Smooth muscle cell (in vitro differentiated cells): ENCODE data around the gene GNG7. TPM values are rescaled to one million over a fixed set of nuclear protein-coding genes. Genes with fewer than 3 reads are reported as not detected.

Source experiments
- DNase-seq: peaks from one replicate; lab custom pipeline; 2025; ENCODE audit not compliant: unreplicated experiment; lab: John Stamatoyannopoulos, UW
- H2AFZ ChIP-seq: fragments of 200-600 bp; sonication (generic); 2 replicates; pipeline ENCODE4 v1.6.0; 2016; ENCODE audit warnings: antibody characterized with exemption, low read depth, mild to moderate bottlenecking
- H3F3A ChIP-seq: fragments of 200-600 bp; sonication (generic); 2 replicates; pipeline ENCODE4 v1.6.0; 2017; ENCODE audit warnings: antibody characterized with exemption, low read depth
- H3K27ac ChIP-seq: fragments of 200-600 bp; sonication (generic); 2 replicates; pipeline ENCODE4 v1.5.1; 2016; ENCODE audit warnings: low read depth, mild to moderate bottlenecking
- H3K27me3 ChIP-seq: fragments of 200-600 bp; sonication (generic); 2 replicates; pipeline ENCODE4 v1.6.1; 2016; ENCODE audit warnings: low read depth, mild to moderate bottlenecking
- H3K36me3 ChIP-seq: fragments of 200-600 bp; sonication (generic); 2 replicates; pipeline ENCODE4 v1.5.1; 2016; ENCODE audit warnings: low read depth
- H3K4me1 ChIP-seq: fragments of 200-600 bp; sonication (generic); 2 replicates; pipeline ENCODE4 v1.5.1; 2016; ENCODE audit warnings: low read depth
- H3K4me2 ChIP-seq: fragments of 200-600 bp; sonication (generic); 2 replicates; pipeline ENCODE4 v1.6.0; 2016; ENCODE audit warnings: mild to moderate bottlenecking
- H3K4me3 ChIP-seq: fragments of 200-600 bp; sonication (generic); 2 replicates; pipeline ENCODE4 v1.5.1; 2016; ENCODE audit warnings: mild to moderate bottlenecking
- H3K79me2 ChIP-seq: fragments of 200-600 bp; sonication (generic); 2 replicates; pipeline ENCODE4 v1.6.0; 2016; ENCODE audit warnings: low read depth, mild to moderate bottlenecking
- H3K9ac ChIP-seq: fragments of 200-600 bp; sonication (generic); 2 replicates; pipeline ENCODE4 v1.6.0; 2016; ENCODE audit warnings: low read depth
- H3K9me3 ChIP-seq: fragments of 200-600 bp; sonication (generic); replicated peaks from 2 replicates; pipeline ENCODE4 v1.5.1; 2016; ENCODE audit warnings: low read depth
- H4K20me1 ChIP-seq: fragments of 200-600 bp; sonication (generic); 2 replicates; pipeline ENCODE4 v1.6.0; 2016; ENCODE audit warnings: low read depth
- WGBS: methylation state at CpG from one replicate; pipeline ENCODE4 v1.1.7; 2016; ENCODE audit warnings: low lambda C conversion rate; 5-methylcytosine and 5-hydroxymethylcytosine counted together
- polyA plus RNA-seq: library from polyadenylated mRNA; unstranded; fragments of >200 nt; fragmentation: Nextera tagmentation; extraction: Ambion mirVana; gene quantifications from 2 replicates; pipeline ENCODE4 v1.2.1, GENCODE V29; 2016
- total RNA-seq: library from RNA; depleted of rRNA; stranded (reverse); fragments of >200 nt; gene quantifications from 2 replicates; pipeline ENCODE4 v1.2.3, GENCODE V29; 2014
- TF ChIP-seq, protein P1 (sequence below): fragments of 200-600 bp; sonication (generic); IDR thresholded peaks from 2 replicates; pipeline ENCODE4 v1.5.1; 2017; ENCODE audit warnings: borderline replicate concordance, mild to moderate bottlenecking, antibody characterized with exemption; ENCODE audit not compliant: insufficient read depth, poor library complexity, severe bottlenecking

Gene GNG7
- total and polyA plus RNA-seq, 2 experiments from 2014 or later = 1.7 to 2.6 TPM

GRCh38 chr19:2711172-2711874 is 8.8 kb upstream of the GNG7 start:
- Histone ChIP-seq H3K9me3 (peaks cover 4% of the 10 kb centered on the region), H3K27ac (peak overlapping the region; percentile 83), H3K36me3 (no peaks in the 10 kb centered on the region), H3K79me2 (no peaks in the 10 kb centered on the region), H3F3A (no peaks in the 10 kb centered on the region), H3K4me2 (peak overlapping the region; percentile 47), H2AFZ (no peak overlapping the region), H3K9ac (peak overlapping the region; percentile 31), H3K4me1 (no peaks in the 10 kb centered on the region), H4K20me1 (no peaks in the 10 kb centered on the region), H3K27me3 (no peaks in the 10 kb centered on the region), H3K4me3 (no peak overlapping the region)
- 62% methylated on average over 17 of the region's 17 CpGs for WGBS
- DNase-seq = no peak
- TF ChIP-seq, protein P1, sequence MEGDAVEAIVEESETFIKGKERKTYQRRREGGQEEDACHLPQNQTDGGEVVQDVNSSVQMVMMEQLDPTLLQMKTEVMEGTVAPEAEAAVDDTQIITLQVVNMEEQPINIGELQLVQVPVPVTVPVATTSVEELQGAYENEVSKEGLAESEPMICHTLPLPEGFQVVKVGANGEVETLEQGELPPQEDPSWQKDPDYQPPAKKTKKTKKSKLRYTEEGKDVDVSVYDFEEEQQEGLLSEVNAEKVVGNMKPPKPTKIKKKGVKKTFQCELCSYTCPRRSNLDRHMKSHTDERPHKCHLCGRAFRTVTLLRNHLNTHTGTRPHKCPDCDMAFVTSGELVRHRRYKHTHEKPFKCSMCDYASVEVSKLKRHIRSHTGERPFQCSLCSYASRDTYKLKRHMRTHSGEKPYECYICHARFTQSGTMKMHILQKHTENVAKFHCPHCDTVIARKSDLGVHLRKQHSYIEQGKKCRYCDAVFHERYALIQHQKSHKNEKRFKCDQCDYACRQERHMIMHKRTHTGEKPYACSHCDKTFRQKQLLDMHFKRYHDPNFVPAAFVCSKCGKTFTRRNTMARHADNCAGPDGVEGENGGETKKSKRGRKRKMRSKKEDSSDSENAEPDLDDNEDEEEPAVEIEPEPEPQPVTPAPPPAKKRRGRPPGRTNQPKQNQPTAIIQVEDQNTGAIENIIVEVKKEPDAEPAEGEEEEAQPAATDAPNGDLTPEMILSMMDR = no peak

GRCh38 chr19:2706251-2706650 is 3.8 kb upstream of the GNG7 start:
- DNase-seq = no peak
- H3K9me3 ChIP-seq = no peaks in the 10 kb centered on the region
- no peaks in the 10 kb centered on the region for H3K79me2 ChIP-seq
- H3K4me3 ChIP-seq = no peak overlapping the region
- no peaks in the 10 kb centered on the region for H3F3A ChIP-seq
- no peak overlapping the region for H3K4me2 ChIP-seq
- no peaks in the 10 kb centered on the region for H3K36me3 ChIP-seq
- peaks cover 9% of the 10 kb centered on the region for H3K27me3 ChIP-seq
- H3K9ac ChIP-seq = no peak overlapping the region
- H2AFZ ChIP-seq = no peak overlapping the region
- 98% methylated on average over 5 of the region's 5 CpGs for WGBS
- H3K27ac ChIP-seq = no peak overlapping the region
- no peaks in the 10 kb centered on the region for H3K4me1 ChIP-seq
- H4K20me1 ChIP-seq = no peaks in the 10 kb centered on the region
- TF ChIP-seq, protein P1 = no peak

GRCh38 chr19:2703691-2704216 is 1.3 kb upstream of the GNG7 start:
- Histone ChIP-seq H4K20me1 (no peaks in the 10 kb centered on the region), H3K79me2 (no peaks in the 10 kb centered on the region)
- WGBS = 93% methylated on average over 6 of the region's 6 CpGs

More at GRCh38 chr19:2703691-2704216, 1.3 kb upstream of the GNG7 start:
- Histone ChIP-seq H3K27me3 (peaks cover 9% of the 10 kb centered on the region), H3K9me3 (no peaks in the 10 kb centered on the region), H3F3A (peaks cover 8% of the 10 kb centered on the region), H3K9ac (no peak overlapping the region), H3K4me1 (no peaks in the 10 kb centered on the region), H3K36me3 (no peaks in the 10 kb centered on the region), H3K27ac (no peak overlapping the region), H3K4me3 (no peak overlapping the region), H3K4me2 (no peak overlapping the region), H2AFZ (no peak overlapping the region)
- TF ChIP-seq, protein P1 = no peak
- DNase-seq = no peak
